HCEC 1CT (cell line): ENCODE measurements around the gene CTNNA3.

ENCODE experiments used
- DNase-seq: peaks from one replicate; pipeline ENCODE4 v3.0.0-alpha.2; 2017

CTNNA3 gene

DNA sequence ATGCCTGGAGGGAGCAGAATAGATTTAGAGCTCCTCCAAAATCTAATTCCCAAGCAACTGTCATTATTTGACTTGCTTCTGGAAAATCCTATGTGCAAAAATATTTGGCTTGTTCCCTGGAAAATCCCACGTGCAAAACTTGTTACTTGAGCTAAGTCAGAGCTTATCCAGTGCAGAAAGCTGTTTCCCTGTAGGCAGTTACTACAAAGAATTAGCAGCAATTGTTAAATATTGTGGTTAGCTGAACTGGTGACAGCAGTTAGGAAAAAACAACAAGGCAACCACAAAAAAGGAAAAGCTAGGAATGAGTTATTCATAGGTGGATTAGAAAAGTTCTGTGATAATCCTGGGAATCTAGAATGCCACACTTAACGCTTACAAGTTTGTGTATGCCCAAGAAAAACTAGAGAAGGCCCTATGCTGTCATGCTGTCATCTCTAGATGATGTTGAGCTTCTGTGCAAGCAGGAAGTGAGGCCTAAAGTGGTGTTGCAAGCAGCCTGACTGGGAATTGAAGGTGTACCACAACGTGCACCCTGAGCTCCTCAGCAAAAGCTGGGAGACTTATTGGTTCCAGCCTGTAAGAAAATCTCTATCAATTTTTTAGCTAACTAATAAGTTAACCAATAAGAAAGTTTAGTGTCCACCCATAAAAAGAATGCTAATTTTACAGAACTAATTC is 1508.8 kb downstream of the CTNNA3 start:
- no peak for DNase-seq

DNA sequence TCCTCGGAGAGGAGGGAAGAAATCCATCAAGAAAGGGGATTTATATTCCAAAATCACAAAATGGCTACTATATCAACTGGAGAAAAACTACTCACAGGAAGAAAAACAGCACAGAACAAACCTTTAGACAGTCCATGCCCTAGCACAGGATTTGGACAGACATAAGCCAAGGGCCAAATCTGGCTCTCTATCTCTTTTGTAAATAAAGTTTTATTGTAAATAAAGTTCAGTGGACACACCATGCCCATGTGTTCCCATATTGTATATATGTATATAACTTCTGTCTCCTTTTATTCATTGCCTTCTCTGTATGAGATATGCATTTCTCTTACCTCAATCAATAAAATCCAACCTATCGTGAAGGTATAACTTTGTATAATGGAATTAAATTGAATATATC is 1513.0 kb downstream of the CTNNA3 start:
- DNase-seq: no peak

- peak; percentile 30 for DNase-seq
These were observed 1515.2 kb downstream of the CTNNA3 start for GRCh38 chr10:66180581-66181318.

DNA sequence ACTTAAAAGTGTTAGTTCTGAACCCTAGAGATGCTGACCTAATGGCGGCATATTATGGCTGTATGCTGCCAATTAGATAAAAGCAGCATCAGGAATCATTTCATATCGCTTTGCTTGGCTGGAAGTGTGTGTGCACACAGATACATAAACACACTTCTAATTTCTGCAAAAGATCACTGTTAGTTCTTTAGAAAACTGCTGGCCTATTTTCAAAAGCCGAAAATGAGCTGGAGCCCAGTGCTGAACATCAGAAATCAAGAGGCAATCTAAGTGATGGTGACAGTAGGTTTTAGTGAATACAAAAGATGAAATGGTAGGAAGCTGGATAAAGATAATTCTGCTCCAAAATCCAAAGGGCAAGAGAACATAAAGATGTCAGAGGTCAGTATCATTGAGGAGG is 1516.0 kb downstream of the CTNNA3 start:
- no peak for DNase-seq

- no peak for DNase-seq
These were observed 1519.2 kb downstream of the CTNNA3 start for GRCh38 chr10:66176772-66177171.

GRCh38 chr10:66167816-66168215 is 1528.2 kb downstream of the CTNNA3 start:
- no peak for DNase-seq

GRCh38 chr10:66162560-66163143 is 1533.3 kb downstream of the CTNNA3 start:
- DNase-seq: no peak

GRCh38 chr10:66151346-66151745 is 1544.6 kb downstream of the CTNNA3 start:
- DNase-seq: no peak

- DNase-seq: no peak
These were observed 1547.7 kb downstream of the CTNNA3 start for GRCh38 chr10:66148312-66148711.

GRCh38 chr10:66144016-66144415 is 1552.0 kb downstream of the CTNNA3 start:
- no peak for DNase-seq

GRCh38 chr10:66102756-66103155 is 1593.2 kb downstream of the CTNNA3 start:
- DNase-seq: no peak

GRCh38 chr10:66098595-66099480 is 1597.2 kb downstream of the CTNNA3 start:
- no peak for DNase-seq

DNA sequence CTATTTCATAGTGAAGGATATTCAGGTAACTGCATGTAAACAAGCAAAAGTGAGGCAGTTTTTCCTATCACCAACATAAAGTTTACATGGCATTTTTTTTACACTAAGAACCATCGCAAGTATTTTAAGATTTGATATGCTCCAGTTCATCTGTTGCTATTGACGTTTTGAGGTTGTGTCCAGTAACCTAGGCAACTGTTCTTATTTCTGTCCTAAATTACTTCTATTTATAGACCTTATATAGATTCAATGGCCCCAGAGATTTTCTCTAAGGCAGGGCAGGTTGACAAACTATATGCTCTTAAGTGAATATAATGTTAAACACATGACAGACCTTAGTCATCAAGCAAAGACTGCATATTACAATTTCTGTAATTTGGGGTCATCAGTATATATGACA is 1600.4 kb downstream of the CTNNA3 start:
- DNase-seq: no peak

- DNase-seq: no peak
These were observed 1610.1 kb downstream of the CTNNA3 start for GRCh38 chr10:66085906-66086305.

GRCh38 chr10:66071907-66072306 is 1624.1 kb downstream of the CTNNA3 start:
- DNase-seq: no peak

DNA sequence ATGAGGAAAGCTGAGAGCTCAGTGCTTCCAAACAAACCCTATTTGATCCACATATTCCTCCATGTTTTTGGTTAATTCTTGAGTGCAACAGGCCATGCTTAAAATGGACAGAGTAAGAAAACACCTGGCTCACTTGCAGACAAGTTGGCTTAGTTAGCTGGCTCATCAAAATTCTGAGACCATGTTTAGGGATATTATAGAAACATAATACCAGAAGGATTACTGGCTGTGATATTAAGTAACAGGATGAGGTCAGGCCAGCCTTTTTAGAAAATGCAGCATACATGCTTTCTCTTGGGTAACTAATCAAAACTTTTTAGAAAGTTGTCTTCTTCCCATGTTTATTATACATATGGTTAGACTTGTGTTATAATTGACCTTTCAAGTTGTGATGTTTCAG is 1637.4 kb downstream of the CTNNA3 start:
- no peak for DNase-seq

DNA sequence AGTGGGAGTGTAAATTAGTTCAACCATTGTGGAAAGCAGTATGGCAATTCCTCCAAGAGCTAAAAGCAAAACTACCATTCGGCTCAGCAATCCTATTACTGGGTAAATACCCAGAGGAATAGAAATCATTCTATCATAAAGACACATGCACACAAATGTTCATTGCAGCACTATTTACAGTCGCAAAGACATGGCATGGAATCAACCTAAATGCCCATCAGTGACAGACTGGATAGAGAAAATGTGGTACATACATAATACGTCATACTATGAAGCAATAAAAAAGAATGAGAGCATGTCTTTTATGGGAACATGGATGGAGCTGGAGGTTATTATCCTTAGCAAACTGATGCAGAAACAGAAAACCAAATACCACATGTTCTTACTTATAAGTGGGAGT is 1646.7 kb downstream of the CTNNA3 start:
- no peak for DNase-seq

DNA sequence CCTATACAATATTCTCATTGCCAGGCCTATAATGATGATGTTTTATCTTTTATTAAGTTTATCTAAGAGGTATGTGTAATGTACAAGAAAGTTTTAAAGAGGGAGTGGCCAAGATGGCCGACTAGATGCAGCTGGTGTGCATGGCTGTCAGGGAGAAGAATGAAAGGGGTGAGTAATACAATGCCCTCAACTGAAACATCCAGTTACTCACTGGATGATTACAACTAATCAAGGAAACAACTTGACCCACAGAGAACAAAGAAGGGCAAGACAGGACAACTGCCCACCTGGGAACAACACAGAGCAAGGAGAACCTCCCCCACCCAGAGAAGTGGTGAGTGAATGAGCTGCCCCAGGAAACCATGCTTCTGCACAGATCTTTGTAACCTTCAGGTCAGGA is 1650.1 kb downstream of the CTNNA3 start:
- no peak for DNase-seq

GRCh38 chr10:66041771-66042170 is 1654.2 kb downstream of the CTNNA3 start:
- DNase-seq: no peak

- DNase-seq: no peak
These were observed 1657.4 kb downstream of the CTNNA3 start for GRCh38 chr10:66038623-66039022.

GRCh38 chr10:66026321-66026720 is 1669.7 kb downstream of the CTNNA3 start:
- DNase-seq: no peak

- DNase-seq: no peak
These were observed 1670.8 kb downstream of the CTNNA3 start for GRCh38 chr10:66025186-66025585.

GRCh38 chr10:66021423-66021822 is 1674.6 kb downstream of the CTNNA3 start:
- DNase-seq: no peak
